Astrocyte (in vitro differentiated cells and primary cell): ENCODE data around the gene SIVA1. TPM values are rescaled to one million over a fixed set of nuclear protein-coding genes. Genes with fewer than 3 reads are reported as not detected.
A peak's percentile ranks its signal among the peaks of the same experiment; 100 is the strongest.

Experiments
- DNase-seq: peaks from one replicate; pipeline ENCODE4 v3.0.0-alpha.2; 2010; ENCODE audit warnings: low read depth
- FAIRE-seq: peaks from 2 replicates; lab custom pipeline; 2011; peaks lifted over from hg19 to GRCh38; lab: Jason Lieb, UNC
- H2AFZ ChIP-seq: 2 replicates; pipeline ENCODE4 v1.6.0; 2012; ENCODE audit warnings: low read depth, low read length, inconsistent platforms
- H3K27ac ChIP-seq: 2 replicates; pipeline ENCODE4 v1.5.1; 2011; ENCODE audit warnings: low read depth, low read length, inconsistent platforms
- H3K27me3 ChIP-seq: 2 replicates; pipeline ENCODE4 v1.6.0; 2011; ENCODE audit warnings: low read length, inconsistent platforms; ENCODE audit not compliant: insufficient read depth
- H3K36me3 ChIP-seq: 2 replicates; pipeline ENCODE4 v1.5.1; 2011; ENCODE audit warnings: low read length, inconsistent platforms; ENCODE audit not compliant: insufficient read depth
- H3K4me1 ChIP-seq: 2 replicates; pipeline ENCODE4 v1.5.1; 2011; ENCODE audit warnings: low read length, inconsistent platforms; ENCODE audit not compliant: insufficient read depth
- H3K4me2 ChIP-seq: 2 replicates; pipeline ENCODE4 v1.6.0; 2012; ENCODE audit warnings: low read length, inconsistent platforms
- H3K4me3 ChIP-seq: 2 replicates; pipeline ENCODE4 v1.5.1; 2011; ENCODE audit warnings: low read depth, mild to moderate bottlenecking, low read length, inconsistent platforms; ENCODE audit not compliant: insufficient read depth
- H3K79me2 ChIP-seq: 2 replicates; pipeline ENCODE4 v1.6.0; 2012; ENCODE audit warnings: mild to moderate bottlenecking, low read length, inconsistent platforms; ENCODE audit not compliant: insufficient read depth
- H3K9ac ChIP-seq: 2 replicates; pipeline ENCODE4 v1.6.0; 2012; ENCODE audit warnings: mild to moderate bottlenecking, low read length, inconsistent platforms
- H3K9me3 ChIP-seq: 2 replicates; pipeline ENCODE4 v1.5.1; 2012; ENCODE audit warnings: low read depth, mild to moderate bottlenecking, low read length, inconsistent platforms; ENCODE audit not compliant: insufficient read depth
- H4K20me1 ChIP-seq: 2 replicates; pipeline ENCODE4 v1.6.0; 2012; ENCODE audit warnings: low read length, inconsistent platforms; ENCODE audit not compliant: insufficient read depth
- H3K27ac Mint-ChIP-seq: one replicate; pipeline ENCODE4 v1.8.0; 2021; ENCODE audit warnings: mild to moderate bottlenecking, mixed read lengths; ENCODE audit not compliant: unreplicated experiment
- H3K27me3 Mint-ChIP-seq: one replicate; pipeline ENCODE4 v1.8.0; 2021; ENCODE audit warnings: low read depth, mixed read lengths; ENCODE audit not compliant: unreplicated experiment
- H3K36me3 Mint-ChIP-seq: one replicate; pipeline ENCODE4 v1.8.0; 2021; ENCODE audit warnings: low read depth, mixed read lengths; ENCODE audit not compliant: unreplicated experiment
- H3K4me1 Mint-ChIP-seq: one replicate; pipeline ENCODE4 v1.8.0; 2021; ENCODE audit warnings: low read depth, mixed read lengths; ENCODE audit not compliant: unreplicated experiment
- H3K4me3 Mint-ChIP-seq: one replicate; pipeline ENCODE4 v1.8.0; 2021; ENCODE audit warnings: mild to moderate bottlenecking, moderate library complexity, mixed read lengths; ENCODE audit not compliant: unreplicated experiment
- H3K9me3 Mint-ChIP-seq: one replicate; pipeline ENCODE4 v1.8.0; 2021; ENCODE audit warnings: mild to moderate bottlenecking, mixed read lengths; ENCODE audit not compliant: unreplicated experiment
- CTCF ChIP-seq: IDR thresholded peaks from 2 replicates; pipeline ENCODE4 v1.5.1; 2011; ENCODE audit warnings: low read depth, mild to moderate bottlenecking, inconsistent platforms, low read length, moderate library complexity; ENCODE audit not compliant: insufficient read depth
- EZH2 ChIP-seq: IDR thresholded peaks from 2 replicates; pipeline ENCODE4 v1.6.1; 2012; ENCODE audit warnings: mild to moderate bottlenecking, low read length, inconsistent platforms; ENCODE audit not compliant: insufficient read depth
- total RNA-seq: library from RNA; stranded (reverse); gene quantifications from 2 replicates; pipeline ENCODE4 v1.2.1, GENCODE V29; 2021

SIVA1 gene
- total RNA-seq, 1 donor from 2014 or later = 51.0 TPM

- peak overlapping the region; percentile 95 for H3K4me2 ChIP-seq
- no peaks in the 10 kb centered on the region for H3K9me3 ChIP-seq
- no peak for DNase-seq
- H2AFZ ChIP-seq = peak overlapping the region; percentile 78
- H3K27ac ChIP-seq = no peak overlapping the region
- no peak for TF ChIP-seq EZH2
- peaks cover 31% of the 10 kb centered on the region for H4K20me1 ChIP-seq
- peaks cover 17% of the 10 kb centered on the region for H3K4me1 ChIP-seq
- no peaks in the 10 kb centered on the region for H3K36me3 ChIP-seq
- H3K27me3 ChIP-seq = peaks cover 3% of the 10 kb centered on the region
- peaks cover 7% of the 10 kb centered on the region for H3K79me2 ChIP-seq
- no peaks in the 10 kb centered on the region for H3K27me3 Mint-ChIP-seq
- no peak for FAIRE-seq
- no peaks in the 10 kb centered on the region for H3K9me3 Mint-ChIP-seq
- H3K4me3 Mint-ChIP-seq = peak overlapping the region; percentile 85
- peaks cover 22% of the 10 kb centered on the region for H3K4me1 Mint-ChIP-seq
- H3K36me3 Mint-ChIP-seq = peaks cover 2% of the 10 kb centered on the region
- H3K4me3 ChIP-seq = peak overlapping the region; percentile 57
- H3K9ac ChIP-seq = peak overlapping the region; percentile 81
- H3K27ac Mint-ChIP-seq = peak overlapping the region; percentile 94
These were observed 46.5 kb downstream of the SIVA1 start for GRCh38 chr14:104799244-104800014.

DNA sequence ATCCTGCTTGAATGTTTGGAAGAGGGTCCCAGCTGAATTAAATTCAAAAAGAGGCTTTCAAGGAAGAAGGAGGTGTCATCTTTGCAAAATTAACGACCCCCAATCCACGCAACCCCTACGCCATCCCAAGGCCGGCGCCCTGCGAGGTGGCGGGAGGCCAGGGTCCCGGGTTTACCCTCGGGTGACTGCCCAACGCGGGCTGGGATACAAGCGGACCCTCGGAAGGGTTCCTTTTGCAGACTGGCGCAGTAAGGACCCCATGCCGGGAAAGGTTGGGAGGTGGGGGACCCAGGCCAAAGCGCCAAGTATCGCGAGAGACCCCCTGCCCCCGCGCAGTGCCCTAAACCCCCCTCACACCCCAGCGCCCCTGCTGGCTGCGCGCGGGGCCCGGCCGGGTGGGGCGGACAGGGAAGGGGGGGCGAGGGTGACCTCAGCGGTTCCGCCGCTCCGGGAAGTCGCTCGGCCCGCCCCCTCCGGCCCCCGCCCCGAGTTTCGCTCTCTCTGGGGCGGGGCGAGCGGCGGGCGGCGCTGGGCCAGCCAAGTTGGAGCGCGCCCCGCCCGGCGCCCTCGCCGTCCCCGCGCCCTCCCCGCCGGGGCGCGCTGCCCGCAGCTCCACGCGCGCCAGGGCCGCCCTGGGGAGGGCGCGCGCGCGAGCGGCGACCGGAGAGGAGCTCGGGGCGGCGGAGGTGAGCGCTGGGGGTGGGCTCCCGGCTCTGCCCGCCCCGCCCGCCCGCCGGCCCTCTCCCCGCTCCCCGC, 47.2 kb downstream of the SIVA1 start:
- no peaks in the 10 kb centered on the region for H3K79me2 ChIP-seq
- H3K4me3 ChIP-seq = peak overlapping the region; percentile 67
- peak overlapping the region; percentile 94 for H3K27ac Mint-ChIP-seq
- peaks cover 22% of the 10 kb centered on the region for H3K4me1 Mint-ChIP-seq
- H3K9me3 Mint-ChIP-seq = no peaks in the 10 kb centered on the region
- DNase-seq = peak; percentile 57
- H3K4me1 ChIP-seq = peaks cover 20% of the 10 kb centered on the region
- peak overlapping the region; percentile 95 for H3K4me2 ChIP-seq
- peak overlapping the region; percentile 78 for H2AFZ ChIP-seq
- no peaks in the 10 kb centered on the region for H3K9me3 ChIP-seq
- H3K36me3 ChIP-seq = no peaks in the 10 kb centered on the region
- peaks cover 2% of the 10 kb centered on the region for H3K36me3 Mint-ChIP-seq
- peaks cover 3% of the 10 kb centered on the region for H3K27me3 ChIP-seq
- peaks cover 27% of the 10 kb centered on the region for H4K20me1 ChIP-seq
- H3K4me3 Mint-ChIP-seq = peak overlapping the region; percentile 85
- H3K9ac ChIP-seq = peak overlapping the region; percentile 81
- H3K27ac ChIP-seq = no peak overlapping the region
- H3K27me3 Mint-ChIP-seq = no peaks in the 10 kb centered on the region
- FAIRE-seq = no peak
- no peak for TF ChIP-seq EZH2
- no peak for TF ChIP-seq CTCF

GRCh38 chr14:104800771-104801519, 48.0 kb downstream of the SIVA1 start, which contains the start of gene ZBTB42:
TSS of gene ZBTB42 (plus strand) at chr14:104801101. CDS start at chr14:104801198, 97 bp downstream.
- FAIRE-seq (no peak), DNase-seq (peak; percentile 39)
- Mint-ChIP-seq H3K27me3 (no peaks in the 10 kb centered on the region), H3K9me3 (no peaks in the 10 kb centered on the region), H3K4me1 (peaks cover 22% of the 10 kb centered on the region), H3K27ac (peak within 1 kb of the TSS; percentile 94), H3K4me3 (peak within 1 kb of the TSS; percentile 85), H3K36me3 (peaks cover 2% of the 10 kb centered on the region)
- Histone ChIP-seq H3K36me3 (no peaks in the 10 kb centered on the region), H3K4me2 (peak within 1 kb of the TSS; percentile 95), H4K20me1 (peaks cover 27% of the 10 kb centered on the region), H3K27me3 (peaks cover 3% of the 10 kb centered on the region), H3K9me3 (no peaks in the 10 kb centered on the region), H3K79me2 (no peaks in the 10 kb centered on the region), H3K4me3 (peak within 1 kb of the TSS; percentile 67), H3K4me1 (peaks cover 25% of the 10 kb centered on the region), H3K27ac (no peak within 1 kb of the TSS), H2AFZ (peak within 1 kb of the TSS; percentile 78), H3K9ac (peak within 1 kb of the TSS; percentile 81)
- no peak for TF ChIP-seq CTCF
- no peak for TF ChIP-seq EZH2
